ENCODE measurements around the gene LPAR3.

DNA sequence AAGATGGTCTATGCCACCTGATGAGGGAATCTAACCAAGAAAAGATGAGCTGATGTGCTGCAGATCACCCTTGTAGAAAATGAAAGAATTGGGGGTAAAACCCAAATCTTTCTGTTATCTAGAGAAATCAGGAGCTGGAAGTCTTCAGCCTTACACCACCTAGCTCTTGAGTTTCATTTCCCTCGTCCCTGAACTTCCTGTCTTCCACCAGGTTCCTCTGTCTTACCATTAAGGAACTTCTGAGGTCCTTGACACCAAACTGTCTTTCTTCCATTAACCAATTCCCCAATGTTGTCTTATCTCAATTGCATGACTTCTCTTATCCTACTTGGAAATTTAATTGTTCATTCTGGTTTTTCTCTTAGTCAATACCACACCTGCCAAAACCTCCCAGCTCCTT lies 31.5 kb downstream of the LPAR3 start:
- TF ChIP-seq CTCF (IDR thresholded peaks at IDR 0.05) = no peak
- no peak for TF ChIP-seq FOXJ3 (CRISPR knock-in tag; IDR thresholded peaks at IDR 0.05)
- no peak for TF ChIP-seq ELF1 (IDR thresholded peaks at IDR 0.05)
- TF ChIP-seq, protein P1, sequence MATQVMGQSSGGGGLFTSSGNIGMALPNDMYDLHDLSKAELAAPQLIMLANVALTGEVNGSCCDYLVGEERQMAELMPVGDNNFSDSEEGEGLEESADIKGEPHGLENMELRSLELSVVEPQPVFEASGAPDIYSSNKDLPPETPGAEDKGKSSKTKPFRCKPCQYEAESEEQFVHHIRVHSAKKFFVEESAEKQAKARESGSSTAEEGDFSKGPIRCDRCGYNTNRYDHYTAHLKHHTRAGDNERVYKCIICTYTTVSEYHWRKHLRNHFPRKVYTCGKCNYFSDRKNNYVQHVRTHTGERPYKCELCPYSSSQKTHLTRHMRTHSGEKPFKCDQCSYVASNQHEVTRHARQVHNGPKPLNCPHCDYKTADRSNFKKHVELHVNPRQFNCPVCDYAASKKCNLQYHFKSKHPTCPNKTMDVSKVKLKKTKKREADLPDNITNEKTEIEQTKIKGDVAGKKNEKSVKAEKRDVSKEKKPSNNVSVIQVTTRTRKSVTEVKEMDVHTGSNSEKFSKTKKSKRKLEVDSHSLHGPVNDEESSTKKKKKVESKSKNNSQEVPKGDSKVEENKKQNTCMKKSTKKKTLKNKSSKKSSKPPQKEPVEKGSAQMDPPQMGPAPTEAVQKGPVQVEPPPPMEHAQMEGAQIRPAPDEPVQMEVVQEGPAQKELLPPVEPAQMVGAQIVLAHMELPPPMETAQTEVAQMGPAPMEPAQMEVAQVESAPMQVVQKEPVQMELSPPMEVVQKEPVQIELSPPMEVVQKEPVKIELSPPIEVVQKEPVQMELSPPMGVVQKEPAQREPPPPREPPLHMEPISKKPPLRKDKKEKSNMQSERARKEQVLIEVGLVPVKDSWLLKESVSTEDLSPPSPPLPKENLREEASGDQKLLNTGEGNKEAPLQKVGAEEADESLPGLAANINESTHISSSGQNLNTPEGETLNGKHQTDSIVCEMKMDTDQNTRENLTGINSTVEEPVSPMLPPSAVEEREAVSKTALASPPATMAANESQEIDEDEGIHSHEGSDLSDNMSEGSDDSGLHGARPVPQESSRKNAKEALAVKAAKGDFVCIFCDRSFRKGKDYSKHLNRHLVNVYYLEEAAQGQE (IDR thresholded peaks at IDR 0.05; ENCODE audit: low read depth, low read length) = no peak
- TF ChIP-seq, protein P2, sequence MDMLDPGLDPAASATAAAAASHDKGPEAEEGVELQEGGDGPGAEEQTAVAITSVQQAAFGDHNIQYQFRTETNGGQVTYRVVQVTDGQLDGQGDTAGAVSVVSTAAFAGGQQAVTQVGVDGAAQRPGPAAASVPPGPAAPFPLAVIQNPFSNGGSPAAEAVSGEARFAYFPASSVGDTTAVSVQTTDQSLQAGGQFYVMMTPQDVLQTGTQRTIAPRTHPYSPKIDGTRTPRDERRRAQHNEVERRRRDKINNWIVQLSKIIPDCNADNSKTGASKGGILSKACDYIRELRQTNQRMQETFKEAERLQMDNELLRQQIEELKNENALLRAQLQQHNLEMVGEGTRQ (IDR thresholded peaks at IDR 0.05; ENCODE audit: borderline replicate concordance, low read depth, low read length) = no peak
- TF ChIP-seq, protein P3, sequence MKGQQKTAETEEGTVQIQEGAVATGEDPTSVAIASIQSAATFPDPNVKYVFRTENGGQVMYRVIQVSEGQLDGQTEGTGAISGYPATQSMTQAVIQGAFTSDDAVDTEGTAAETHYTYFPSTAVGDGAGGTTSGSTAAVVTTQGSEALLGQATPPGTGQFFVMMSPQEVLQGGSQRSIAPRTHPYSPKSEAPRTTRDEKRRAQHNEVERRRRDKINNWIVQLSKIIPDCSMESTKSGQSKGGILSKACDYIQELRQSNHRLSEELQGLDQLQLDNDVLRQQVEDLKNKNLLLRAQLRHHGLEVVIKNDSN (IDR thresholded peaks at IDR 0.05; ENCODE audit: borderline replicate concordance, low read depth) = no peak
- no peak for TF ChIP-seq MXI1 (IDR thresholded peaks at IDR 0.05; ENCODE audit: low read depth, low read length)
- TF ChIP-seq SMC3 (IDR thresholded peaks at IDR 0.05; ENCODE audit: low read depth, low read length) = no peak
- no peak for TF ChIP-seq FOXM1 (IDR thresholded peaks at IDR 0.05; ENCODE audit: low read depth)
- TF ChIP-seq GABPA (IDR thresholded peaks at IDR 0.05; ENCODE audit: low read depth) = no peak
- no peak for TF ChIP-seq SIN3A (IDR thresholded peaks at IDR 0.05; ENCODE audit: borderline replicate concordance, low read depth, low read length)
- no peak for TF ChIP-seq RFX5 (IDR thresholded peaks at IDR 0.05; ENCODE audit: low read length)
- TF ChIP-seq TAF1 (IDR thresholded peaks at IDR 0.05; ENCODE audit: borderline replicate concordance, low read depth, low read length) = no peak

Data from SK-N-SH (cell line).